Suprapubic skin (tissue), 4 donors: ENCODE data around the gene CLEC3A. TPM values are rescaled to one million over a fixed set of nuclear protein-coding genes. Genes with fewer than 3 reads are reported as not detected.

ENCODE experiments used
- DNase-seq, 2 donors: peaks; one replicate each; pipeline ENCODE4 v3.0.0-alpha.2; 2019; ENCODE audit warnings: low spot score in 2 of 2
- H3K27ac ChIP-seq: fragments of 200-600 bp; sonication (generic); one replicate; pipeline ENCODE4 v1.5.1; 2019
- H3K27me3 ChIP-seq: fragments of 200-600 bp; sonication (generic); one replicate; pipeline ENCODE4 v1.5.1; 2019
- H3K36me3 ChIP-seq: fragments of 200-600 bp; sonication (generic); one replicate; pipeline ENCODE4 v1.5.1; 2019
- H3K4me1 ChIP-seq: fragments of 200-600 bp; sonication (generic); one replicate; pipeline ENCODE4 v1.5.1; 2019
- H3K4me3 ChIP-seq: fragments of 200-600 bp; sonication (generic); one replicate; pipeline ENCODE4 v1.5.1; 2019; ENCODE audit warnings: mild to moderate bottlenecking
- H3K9me3 ChIP-seq: fragments of 200-600 bp; sonication (generic); one replicate; pipeline ENCODE4 v1.5.1; 2019
- CTCF ChIP-seq, 2 donors: fragments of 200-600 bp in 1 of 2; fragments of 450-650 bp in 1 of 2; sonication (generic) in 1 of 2; IDR thresholded peaks; one replicate each; pipeline ENCODE4 v1.5.1; 2016 to 2019; ENCODE audit warnings: antibody characterized with exemption in 2 of 2, mild to moderate bottlenecking in 1 of 2, moderate library complexity in 1 of 2
- EP300 ChIP-seq: sonication (generic); formaldehyde crosslinking; IDR thresholded peaks from one replicate; pipeline ENCODE4 v1.6.1; 2017; ENCODE audit warnings: antibody characterized with exemption
- POLR2A ChIP-seq, 2 donors: fragments of 450-650 bp; IDR thresholded peaks; one replicate each; pipeline ENCODE4 v1.6.1; 2017; ENCODE audit warnings: antibody characterized with exemption in 2 of 2, mild to moderate bottlenecking in 2 of 2, moderate library complexity in 2 of 2
- POLR2AphosphoS5 ChIP-seq, 3 donors: sonication (generic); formaldehyde crosslinking; IDR thresholded peaks; one replicate each; pipeline ENCODE4 v1.6.1; 2017; ENCODE audit warnings: antibody characterized with exemption in 3 of 3
- WGBS: methylation state at CpG from one replicate; pipeline ENCODE4 v1.1.5; 2018; 5-methylcytosine and 5-hydroxymethylcytosine counted together
- total RNA-seq, 4 donors: library from RNA; depleted of rRNA; stranded (reverse); fragments of >200 nt; gene quantifications; one replicate each; pipeline ENCODE4 v1.1.0, GENCODE V29; 2016

The CLEC3A gene
- total RNA-seq, 4 donors from 2014 or later: not detected

- 48% methylated on average over 5 of the region's 5 CpGs for WGBS
- H3K9me3 ChIP-seq: no peaks in the 10 kb centered on the region
- H3K4me1 ChIP-seq: no peaks in the 10 kb centered on the region
- TF ChIP-seq POLR2AphosphoS5 (IDR thresholded peaks at IDR 0.05) (no peak), POLR2A (IDR thresholded peaks at IDR 0.05) (no peak), EP300 (no peak), CTCF (IDR thresholded peaks at IDR 0.05) (no peak)
- no peaks in the 10 kb centered on the region for H3K27me3 ChIP-seq
- no peak overlapping the region for H3K27ac ChIP-seq
- no peak for DNase-seq
- no peak overlapping the region for H3K4me3 ChIP-seq
- H3K36me3 ChIP-seq: no peaks in the 10 kb centered on the region
Measured at GRCh38 chr16:78060295-78060694, 37.9 kb downstream of the CLEC3A start.

GRCh38 chr16:78060809-78061208 is 38.5 kb downstream of the CLEC3A start:
- no peak for DNase-seq
- H3K27ac ChIP-seq: no peak overlapping the region
- no peak overlapping the region for H3K4me3 ChIP-seq
- H3K36me3 ChIP-seq: no peaks in the 10 kb centered on the region
- no peaks in the 10 kb centered on the region for H3K27me3 ChIP-seq
- no peaks in the 10 kb centered on the region for H3K4me1 ChIP-seq
- no peaks in the 10 kb centered on the region for H3K9me3 ChIP-seq
- WGBS: 91% methylated on average over 5 of the region's 5 CpGs
- TF ChIP-seq POLR2AphosphoS5 (IDR thresholded peaks at IDR 0.05): no peak

GRCh38 chr16:78065319-78065718 is 43.0 kb downstream of the CLEC3A start:
- Histone ChIP-seq H3K4me3 (no peak overlapping the region), H3K27me3 (no peaks in the 10 kb centered on the region), H3K9me3 (no peaks in the 10 kb centered on the region), H3K4me1 (no peaks in the 10 kb centered on the region), H3K27ac (no peak overlapping the region), H3K36me3 (no peaks in the 10 kb centered on the region)
- no peak for DNase-seq
- no peak for TF ChIP-seq POLR2A (IDR thresholded peaks at IDR 0.05)
- TF ChIP-seq EP300: no peak
- no peak for TF ChIP-seq CTCF (IDR thresholded peaks at IDR 0.05)
- no peak for TF ChIP-seq POLR2AphosphoS5 (IDR thresholded peaks at IDR 0.05)
- 43% methylated on average over 4 of the region's 4 CpGs for whole genome bisulfite sequencing

GRCh38 chr16:78069913-78070312 is 47.6 kb downstream of the CLEC3A start:
- Histone ChIP-seq H3K27me3 (no peaks in the 10 kb centered on the region), H3K4me3 (no peak overlapping the region), H3K27ac (no peak overlapping the region), H3K36me3 (no peaks in the 10 kb centered on the region), H3K9me3 (no peaks in the 10 kb centered on the region), H3K4me1 (no peaks in the 10 kb centered on the region)
- no peak for TF ChIP-seq EP300
- no peak for DNase-seq
- 89% methylated on average over 5 of the region's 5 CpGs for WGBS

GRCh38 chr16:78072275-78072674 is 49.9 kb downstream of the CLEC3A start:
- WGBS: 20% methylated on average over 5 of the region's 5 CpGs
- no peak for DNase-seq
- no peaks in the 10 kb centered on the region for H3K9me3 ChIP-seq
- TF ChIP-seq POLR2A (IDR thresholded peaks at IDR 0.05) (no peak), CTCF (IDR thresholded peaks at IDR 0.05) (no peak), POLR2AphosphoS5 (IDR thresholded peaks at IDR 0.05) (no peak), EP300 (no peak)
- no peaks in the 10 kb centered on the region for H3K27me3 ChIP-seq
- H3K27ac ChIP-seq: no peak overlapping the region
- H3K4me3 ChIP-seq: no peak overlapping the region
- no peaks in the 10 kb centered on the region for H3K4me1 ChIP-seq
- no peaks in the 10 kb centered on the region for H3K36me3 ChIP-seq

- TF ChIP-seq POLR2A (IDR thresholded peaks at IDR 0.05) (no peak), EP300 (no peak), POLR2AphosphoS5 (IDR thresholded peaks at IDR 0.05) (no peak), CTCF (IDR thresholded peaks at IDR 0.05) (no peak)
- Histone ChIP-seq H3K9me3 (no peaks in the 10 kb centered on the region), H3K36me3 (no peaks in the 10 kb centered on the region), H3K27ac (no peak overlapping the region), H3K4me3 (no peak overlapping the region), H3K4me1 (no peaks in the 10 kb centered on the region), H3K27me3 (peaks cover 3% of the 10 kb centered on the region)
- 78% methylated on average over 3 of the region's 3 CpGs for WGBS
- DNase-seq: no peak
Measured at GRCh38 chr16:78075800-78076199, 53.5 kb downstream of the CLEC3A start.
